SK-N-MC (cell line): ENCODE results near the gene PACRG.

Experiments used
- EZH2 ChIP-seq: fragments of 200-600 bp; sonication (generic); IDR thresholded peaks from one replicate; pipeline ENCODE4 v1.6.1; 2017; ENCODE audit warnings: antibody characterized with exemption
- POLR2AphosphoS5 ChIP-seq: IDR thresholded peaks from 2 replicates; pipeline ENCODE4 v1.6.1; 2012; ENCODE audit warnings: mild to moderate bottlenecking, low read depth, low read length, borderline replicate concordance

GRCh38 chr6:162899148-162899547 lies 171.4 kb downstream of the PACRG start:
- TF ChIP-seq EZH2 (no peak), POLR2AphosphoS5 (no peak)
